Loucy (cell line): ENCODE results near the gene TIAM1.

Experiments
- H2AFZ ChIP-seq: fragments of 200-600 bp; sonication (generic); 2 replicates; pipeline ENCODE4 v1.6.0; 2016; ENCODE audit warnings: antibody characterized with exemption, mild to moderate bottlenecking, low read length, moderate library complexity
- H3F3A ChIP-seq: fragments of 200-600 bp; 2 replicates; pipeline ENCODE4 v1.6.0; 2016; ENCODE audit warnings: antibody characterized with exemption, low read depth, mild to moderate bottlenecking
- H3K27me3 ChIP-seq: fragments of 200-600 bp; sonication (generic); 2 replicates; pipeline ENCODE4 v1.6.1; 2014; ENCODE audit warnings: low read length, mild to moderate bottlenecking; ENCODE audit not compliant: insufficient read depth, poor library complexity, severe bottlenecking
- H3K36me3 ChIP-seq: fragments of 200-600 bp; sonication (generic); 2 replicates; pipeline ENCODE4 v1.6.1; 2016; ENCODE audit warnings: low read length; ENCODE audit not compliant: insufficient read depth
- H3K4me1 ChIP-seq: fragments of 200-600 bp; sonication (generic); 2 replicates; pipeline ENCODE4 v1.5.1; 2014; ENCODE audit warnings: low read length, mild to moderate bottlenecking; ENCODE audit not compliant: insufficient read depth, poor library complexity, severe bottlenecking
- H3K4me2 ChIP-seq: fragments of 200-600 bp; sonication (generic); 2 replicates; pipeline ENCODE4 v1.6.0; 2014; ENCODE audit warnings: antibody characterized with exemption, low read length, low read depth, mild to moderate bottlenecking; ENCODE audit not compliant: poor library complexity, severe bottlenecking
- H3K4me3 ChIP-seq: fragments of 200-600 bp; sonication (generic); 2 replicates; pipeline ENCODE4 v1.5.1; 2014; ENCODE audit warnings: low read length, mild to moderate bottlenecking, mixed read lengths; ENCODE audit not compliant: poor library complexity, severe bottlenecking
- H3K79me2 ChIP-seq: fragments of 200-600 bp; sonication (generic); 2 replicates; pipeline ENCODE4 v1.6.1; 2014; ENCODE audit warnings: low read length; ENCODE audit not compliant: insufficient read depth
- H3K9ac ChIP-seq: fragments of 200-600 bp; sonication (generic); 2 replicates; pipeline ENCODE4 v1.6.0; 2014; ENCODE audit warnings: mild to moderate bottlenecking, low read depth, low read length, moderate library complexity; ENCODE audit not compliant: poor library complexity, severe bottlenecking
- H3K9me2 ChIP-seq: fragments of 200-600 bp; sonication (generic); replicated peaks from 2 replicates; pipeline ENCODE4 v1.6.1; 2016; ENCODE audit warnings: low read depth, low read length, mixed read lengths
- H3K9me3 ChIP-seq: fragments of 200-600 bp; sonication (generic); 2 replicates; pipeline ENCODE4 v1.6.1; 2014; ENCODE audit warnings: mild to moderate bottlenecking, antibody characterized with exemption, low read length, low read depth; ENCODE audit not compliant: insufficient read depth
- H4K20me1 ChIP-seq: fragments of 200-600 bp; sonication (generic); 2 replicates; pipeline ENCODE4 v1.6.0; 2014; ENCODE audit warnings: antibody characterized with exemption, low read length, mild to moderate bottlenecking; ENCODE audit not compliant: insufficient read depth, poor library complexity, severe bottlenecking
- EZH2phosphoT487 ChIP-seq: fragments of 200-600 bp; IDR thresholded peaks from 2 replicates; pipeline ENCODE4 v1.6.1; 2018; ENCODE audit warnings: antibody characterized with exemption, mild to moderate bottlenecking, moderate library complexity, borderline replicate concordance
- TF ChIP-seq, protein P1 (sequence below): fragments of 200-600 bp; sonication (generic); conservative IDR thresholded peaks from 2 replicates; pipeline ENCODE4 v1.5.1; 2014; ENCODE audit warnings: mild to moderate bottlenecking, antibody characterized with exemption, low read length

Gene TIAM1

DNA sequence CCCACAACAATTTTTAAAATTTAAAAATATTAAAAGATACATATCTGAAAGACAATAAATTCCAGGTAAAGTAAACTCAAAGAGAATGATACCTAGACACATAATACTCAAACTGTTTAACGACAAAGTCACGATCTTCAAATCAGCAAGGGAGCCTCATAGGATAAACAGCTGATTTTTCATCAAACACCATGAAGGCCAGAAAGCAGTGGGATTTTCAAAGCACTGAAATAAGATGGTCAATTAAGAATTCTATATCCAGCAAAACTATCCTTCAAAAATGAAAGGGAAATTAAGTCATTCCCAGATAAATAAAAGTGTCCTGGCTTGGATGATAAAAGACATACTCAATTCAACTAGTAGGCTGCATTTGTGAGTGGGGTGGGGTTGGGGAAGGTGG, 100.5 kb downstream of the TIAM1 start:
- no peak overlapping the region for H3K4me2 ChIP-seq
- peaks cover 55% of the 10 kb centered on the region for H3K36me3 ChIP-seq

DNA sequence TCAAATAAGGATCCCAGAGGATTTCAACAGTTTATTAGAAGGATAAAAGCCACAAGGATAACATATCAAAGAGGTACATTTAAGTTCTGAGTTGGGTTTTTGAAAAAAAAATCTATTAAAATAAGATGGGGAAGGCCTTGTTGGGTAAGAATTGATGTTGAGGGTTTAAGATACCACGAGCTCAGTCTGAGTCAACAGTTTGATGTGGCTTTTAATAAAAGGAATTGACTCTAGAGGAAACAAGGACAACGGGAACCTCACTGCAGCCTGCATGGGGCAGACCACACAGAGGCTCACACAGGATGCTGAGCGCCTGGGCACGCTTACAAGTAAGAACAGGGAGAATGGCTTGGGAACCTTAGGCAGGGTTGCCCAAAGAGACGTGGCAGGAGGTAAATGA, 107.5 kb downstream of the TIAM1 start:
- Histone ChIP-seq H3K9ac (no peak overlapping the region), H3F3A (no peaks in the 10 kb centered on the region), H2AFZ (no peak overlapping the region), H3K4me1 (peaks cover 21% of the 10 kb centered on the region), H3K9me2 (no peaks in the 10 kb centered on the region), H3K27me3 (no peaks in the 10 kb centered on the region), H4K20me1 (peaks cover 5% of the 10 kb centered on the region), H3K4me3 (no peak overlapping the region), H3K79me2 (no peaks in the 10 kb centered on the region), H3K36me3 (peaks cover 33% of the 10 kb centered on the region), H3K4me2 (peak overlapping the region; percentile 51), H3K9me3 (peaks cover 18% of the 10 kb centered on the region; the same call in 1 of the 2 replicates)
- TF ChIP-seq, protein P1, sequence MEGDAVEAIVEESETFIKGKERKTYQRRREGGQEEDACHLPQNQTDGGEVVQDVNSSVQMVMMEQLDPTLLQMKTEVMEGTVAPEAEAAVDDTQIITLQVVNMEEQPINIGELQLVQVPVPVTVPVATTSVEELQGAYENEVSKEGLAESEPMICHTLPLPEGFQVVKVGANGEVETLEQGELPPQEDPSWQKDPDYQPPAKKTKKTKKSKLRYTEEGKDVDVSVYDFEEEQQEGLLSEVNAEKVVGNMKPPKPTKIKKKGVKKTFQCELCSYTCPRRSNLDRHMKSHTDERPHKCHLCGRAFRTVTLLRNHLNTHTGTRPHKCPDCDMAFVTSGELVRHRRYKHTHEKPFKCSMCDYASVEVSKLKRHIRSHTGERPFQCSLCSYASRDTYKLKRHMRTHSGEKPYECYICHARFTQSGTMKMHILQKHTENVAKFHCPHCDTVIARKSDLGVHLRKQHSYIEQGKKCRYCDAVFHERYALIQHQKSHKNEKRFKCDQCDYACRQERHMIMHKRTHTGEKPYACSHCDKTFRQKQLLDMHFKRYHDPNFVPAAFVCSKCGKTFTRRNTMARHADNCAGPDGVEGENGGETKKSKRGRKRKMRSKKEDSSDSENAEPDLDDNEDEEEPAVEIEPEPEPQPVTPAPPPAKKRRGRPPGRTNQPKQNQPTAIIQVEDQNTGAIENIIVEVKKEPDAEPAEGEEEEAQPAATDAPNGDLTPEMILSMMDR, result no peak
- no peak for TF ChIP-seq EZH2phosphoT487

More for the DNA sequence above, 100.5 kb downstream of the TIAM1 start:
- H3K4me1 ChIP-seq, result no peaks in the 10 kb centered on the region
- H3F3A ChIP-seq, result no peaks in the 10 kb centered on the region
- TF ChIP-seq, protein P1, result no peak
- no peak for TF ChIP-seq EZH2phosphoT487
- no peak overlapping the region for H3K9ac ChIP-seq
- no peaks in the 10 kb centered on the region for H4K20me1 ChIP-seq
- H3K9me2 ChIP-seq, result no peaks in the 10 kb centered on the region
- H2AFZ ChIP-seq, result no peak overlapping the region
- no peaks in the 10 kb centered on the region for H3K79me2 ChIP-seq
- H3K4me3 ChIP-seq, result no peak overlapping the region
- peaks cover 31% of the 10 kb centered on the region; the same call in 1 of the 2 replicates for H3K9me3 ChIP-seq
- no peaks in the 10 kb centered on the region for H3K27me3 ChIP-seq

DNA sequence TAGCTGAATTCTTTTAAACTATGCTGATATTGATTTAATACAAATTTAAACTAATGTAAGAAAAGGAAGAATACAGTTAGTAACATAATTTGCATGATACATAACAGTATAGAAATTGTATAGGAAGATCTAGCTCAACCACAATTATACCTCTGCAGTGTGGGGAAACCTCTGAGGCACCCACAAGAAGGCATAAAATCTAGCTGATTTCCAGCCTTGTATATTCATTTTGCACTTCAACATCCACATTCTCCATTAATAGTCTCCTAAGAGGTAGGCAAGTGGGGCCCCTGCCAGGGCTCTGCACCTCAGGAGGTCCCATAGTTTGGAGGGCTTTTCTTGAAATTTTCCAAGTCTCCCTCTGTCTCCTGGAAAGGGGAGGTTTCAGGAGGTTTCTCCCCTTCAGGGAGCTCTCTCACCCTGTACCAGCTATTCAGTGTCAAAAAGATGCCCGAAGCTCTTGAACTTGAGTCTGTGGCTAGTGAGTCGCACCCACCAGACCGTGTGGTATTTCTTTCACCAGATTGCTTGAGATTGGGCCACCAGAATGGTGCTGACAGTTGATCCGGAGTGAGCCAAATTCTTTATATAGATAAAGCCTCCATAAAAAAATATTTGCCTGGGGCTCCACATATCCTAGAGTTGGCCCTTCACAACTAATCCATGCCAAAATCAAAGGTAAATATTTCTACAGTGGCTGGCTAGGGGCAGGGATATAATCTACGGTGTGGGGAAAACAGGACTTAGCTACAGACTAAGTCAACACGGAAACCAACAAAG, 108.2 kb downstream of the TIAM1 start:
- Histone ChIP-seq H3K9ac (no peak overlapping the region), H2AFZ (no peak overlapping the region)

More for the DNA sequence above, 108.2 kb downstream of the TIAM1 start:
- H3F3A ChIP-seq, result no peaks in the 10 kb centered on the region
- TF ChIP-seq, protein P1, result no peak
- TF ChIP-seq EZH2phosphoT487, result no peak
- H3K9me3 ChIP-seq, result peaks cover 11% of the 10 kb centered on the region; the same call in 1 of the 2 replicates
- peaks cover 26% of the 10 kb centered on the region for H3K36me3 ChIP-seq
- H3K9me2 ChIP-seq, result no peaks in the 10 kb centered on the region
- no peak overlapping the region for H3K4me3 ChIP-seq
- no peaks in the 10 kb centered on the region for H3K79me2 ChIP-seq
- peaks cover 5% of the 10 kb centered on the region for H4K20me1 ChIP-seq
- no peaks in the 10 kb centered on the region for H3K27me3 ChIP-seq
- peak overlapping the region; percentile 51 for H3K4me2 ChIP-seq
- peaks cover 21% of the 10 kb centered on the region for H3K4me1 ChIP-seq
